Measurements from ENCODE around the gene PNCK. TPM values are rescaled to one million over a fixed set of nuclear protein-coding genes. Genes with fewer than 3 reads are reported as not detected.
"Not testable (repeated sequence)": the region's sequence is repeated elsewhere in the genome, so short reads cannot be mapped to it uniquely, and the experiment has no call there.

The PNCK gene
- total RNA-seq, 1 donor from 2014 or later: 1.1 TPM

- Histone ChIP-seq H3K27me3 (ENCODE audit: insufficient read depth, low read length) (no peaks in the 10 kb centered on the region), H3K79me2 (ENCODE audit: insufficient read depth, low read length) (no peaks in the 10 kb centered on the region), H3K9ac (ENCODE audit: low read length) (no peak overlapping the region), H3K9me3 (ENCODE audit: insufficient read depth, low read depth, low read length) (no peaks in the 10 kb centered on the region), H3K4me1 (ENCODE audit: insufficient read depth, low read length) (no peaks in the 10 kb centered on the region), H3K4me2 (ENCODE audit: low read length) (no peak overlapping the region), H3K36me3 (ENCODE audit: insufficient read depth, low read length) (no peaks in the 10 kb centered on the region), H3K4me3 (ENCODE audit: insufficient read depth, low read depth, low read length) (no peak overlapping the region), H2AFZ (ENCODE audit: low read depth, low read length) (no peak overlapping the region), H3K27ac (ENCODE audit: low read depth, low read length) (no peak overlapping the region), H4K20me1 (ENCODE audit: insufficient read depth, low read length) (no peaks in the 10 kb centered on the region)
- no peak for FAIRE-seq
- H3K4me1 Mint-ChIP-seq (ENCODE audit: low read depth, unreplicated experiment): no peaks in the 10 kb centered on the region
- H3K27me3 Mint-ChIP-seq (ENCODE audit: low read depth, unreplicated experiment): no peaks in the 10 kb centered on the region
- H3K4me3 Mint-ChIP-seq (ENCODE audit: unreplicated experiment): no peak overlapping the region
- H3K9me3 Mint-ChIP-seq (ENCODE audit: unreplicated experiment): no peaks in the 10 kb centered on the region
- H3K27ac Mint-ChIP-seq (ENCODE audit: unreplicated experiment): no peak overlapping the region
- peaks cover 4% of the 10 kb centered on the region for H3K36me3 Mint-ChIP-seq (ENCODE audit: low read depth, unreplicated experiment)
- DNase-seq (ENCODE audit: low read depth): no peak
- no peak for TF ChIP-seq CTCF (IDR thresholded peaks at IDR 0.05; ENCODE audit: insufficient read depth, low read depth, low read length)
- TF ChIP-seq EZH2 (IDR thresholded peaks at IDR 0.05; ENCODE audit: insufficient read depth, low read length): no peak
These were observed 22.5 kb upstream of the PNCK start for GRCh38 chrX:153696100-153696499.

- Histone ChIP-seq H3K27ac (ENCODE audit: low read depth, low read length) (no peak overlapping the region), H3K9ac (ENCODE audit: low read length) (no peak overlapping the region), H3K27me3 (ENCODE audit: insufficient read depth, low read length) (no peaks in the 10 kb centered on the region), H3K79me2 (ENCODE audit: insufficient read depth, low read length) (peaks cover 3% of the 10 kb centered on the region), H2AFZ (ENCODE audit: low read depth, low read length) (no peak overlapping the region), H3K36me3 (ENCODE audit: insufficient read depth, low read length) (no peaks in the 10 kb centered on the region), H3K4me2 (ENCODE audit: low read length) (no peak overlapping the region), H3K9me3 (ENCODE audit: insufficient read depth, low read depth, low read length) (no peaks in the 10 kb centered on the region), H3K4me3 (ENCODE audit: insufficient read depth, low read depth, low read length) (no peak overlapping the region), H3K4me1 (ENCODE audit: insufficient read depth, low read length) (peaks cover 8% of the 10 kb centered on the region), H4K20me1 (ENCODE audit: insufficient read depth, low read length) (peaks cover 6% of the 10 kb centered on the region)
- no peaks in the 10 kb centered on the region for H3K4me1 Mint-ChIP-seq (ENCODE audit: low read depth, unreplicated experiment)
- no peak overlapping the region for H3K27ac Mint-ChIP-seq (ENCODE audit: unreplicated experiment)
- FAIRE-seq (no peak), DNase-seq (ENCODE audit: low read depth) (no peak)
- H3K27me3 Mint-ChIP-seq (ENCODE audit: low read depth, unreplicated experiment): no peaks in the 10 kb centered on the region
- H3K9me3 Mint-ChIP-seq (ENCODE audit: unreplicated experiment): no peaks in the 10 kb centered on the region
- TF ChIP-seq CTCF (IDR thresholded peaks at IDR 0.05; ENCODE audit: insufficient read depth, low read depth, low read length): no peak
- TF ChIP-seq EZH2 (IDR thresholded peaks at IDR 0.05; ENCODE audit: insufficient read depth, low read length): no peak
- peaks cover 4% of the 10 kb centered on the region for H3K36me3 Mint-ChIP-seq (ENCODE audit: low read depth, unreplicated experiment)
- H3K4me3 Mint-ChIP-seq (ENCODE audit: unreplicated experiment): no peak overlapping the region
These were observed 21.2 kb upstream of the PNCK start for GRCh38 chrX:153694687-153695270.

GRCh38 chrX:153694256-153694655, 20.6 kb upstream of the PNCK start:
- not testable (repeated sequence) for H3K79me2 ChIP-seq (ENCODE audit: insufficient read depth, low read length); FAIRE-seq; H3K36me3 Mint-ChIP-seq (ENCODE audit: low read depth, unreplicated experiment); H3K27ac ChIP-seq (ENCODE audit: low read depth, low read length); H3K27me3 Mint-ChIP-seq (ENCODE audit: low read depth, unreplicated experiment); H2AFZ ChIP-seq (ENCODE audit: low read depth, low read length); H3K9me3 Mint-ChIP-seq (ENCODE audit: unreplicated experiment); H3K4me2 ChIP-seq (ENCODE audit: low read length); H3K36me3 ChIP-seq (ENCODE audit: insufficient read depth, low read length); DNase-seq (ENCODE audit: low read depth); H3K9me3 ChIP-seq (ENCODE audit: insufficient read depth, low read depth, low read length); H3K9ac ChIP-seq (ENCODE audit: low read length); H3K4me1 Mint-ChIP-seq (ENCODE audit: low read depth, unreplicated experiment); H3K4me3 Mint-ChIP-seq (ENCODE audit: unreplicated experiment); H3K4me3 ChIP-seq (ENCODE audit: insufficient read depth, low read depth, low read length); H3K27me3 ChIP-seq (ENCODE audit: insufficient read depth, low read length); H4K20me1 ChIP-seq (ENCODE audit: insufficient read depth, low read length); H3K27ac Mint-ChIP-seq (ENCODE audit: unreplicated experiment)
- H3K4me1 ChIP-seq (ENCODE audit: insufficient read depth, low read length): peaks cover 11% of the 10 kb centered on the region
